HepG2 (cell line): ENCODE measurements around the gene DDX17. TPM values are rescaled to one million over a fixed set of nuclear protein-coding genes. Genes with fewer than 3 reads are reported as not detected.

Experiments
- ARNTL ChIP-seq: sonication (generic); formaldehyde crosslinking; IDR thresholded peaks from 2 replicates; pipeline ENCODE4 v1.4.0; 2020; ENCODE audit warnings: mild to moderate bottlenecking, missing genetic modification reagents
- ASH2L ChIP-seq: fragments of 300-600, 200-600 bp; sonication (generic); IDR thresholded peaks from 2 replicates; pipeline ENCODE4 v1.7.0; 2017; ENCODE audit warnings: low read depth, mild to moderate bottlenecking, moderate library complexity, mixed read lengths, low read length; ENCODE audit not compliant: insufficient read length
- ESRRA ChIP-seq: sonication (generic); formaldehyde crosslinking; IDR thresholded peaks from 2 replicates; pipeline ENCODE4 v1.5.1; 2020; ENCODE audit warnings: mild to moderate bottlenecking, low read depth, missing genetic modification reagents
- HCFC1 ChIP-seq: fragments of 150-350 bp; IDR thresholded peaks from 2 replicates; pipeline ENCODE4 v1.6.1; 2014; ENCODE audit warnings: low read depth, low read length
- ISL2 ChIP-seq: sonication (generic); formaldehyde crosslinking; IDR thresholded peaks from 2 replicates; pipeline ENCODE4 v1.5.0; 2020; ENCODE audit warnings: missing genetic modification reagents
- ISX ChIP-seq: sonication (generic); formaldehyde crosslinking; conservative IDR thresholded peaks from 2 replicates; pipeline ENCODE4 v1.5.0; 2020; ENCODE audit warnings: missing genetic modification reagents
- LCORL ChIP-seq, 2 experiments: fragments of 450-650 bp in 1 of 2; sonication (generic) in 1 of 2; formaldehyde crosslinking in 1 of 2; IDR thresholded peaks; 2 replicates each; pipeline versions ENCODE4 v1.5.0 to v1.6.1; 2017 to 2020; ENCODE audit warnings: antibody characterized with exemption in 1 of 2, missing genetic modification reagents in 1 of 2
- MXD4 ChIP-seq: IDR thresholded peaks from 2 replicates; pipeline ENCODE4 v1.6.1; 2016; ENCODE audit warnings: mild to moderate bottlenecking, missing biosample characterization, missing genetic modification reagents
- NR1H2 ChIP-seq: sonication (generic); formaldehyde crosslinking; IDR thresholded peaks from 2 replicates; pipeline ENCODE4 v1.8.1; 2022; ENCODE audit warnings: low read depth, missing genetic modification reagents, borderline replicate concordance
- SOX13 ChIP-seq, 3 experiments: fragments of 450-650 bp in 1 of 3; sonication (generic) in 1 of 3; formaldehyde crosslinking in 1 of 3; IDR thresholded peaks in 2 of 3; conservative IDR thresholded peaks in 1 of 3; 2 replicates each; pipeline versions ENCODE4 v1.5.0 to v1.6.1; 2016 to 2020; ENCODE audit warnings: antibody characterized with exemption in 1 of 3, mild to moderate bottlenecking in 1 of 3, missing compliant biosample characterization in 1 of 3, missing genetic modification reagents in 1 of 3, moderate library complexity in 1 of 3
- SRY ChIP-seq: sonication (generic); formaldehyde crosslinking; IDR thresholded peaks from 2 replicates; pipeline ENCODE4 v1.8.0; 2022; ENCODE audit warnings: mild to moderate bottlenecking, missing genetic modification reagents
- TEAD2 ChIP-seq: sonication (generic); formaldehyde crosslinking; IDR thresholded peaks from 2 replicates; pipeline ENCODE4 v1.9.0; 2021; ENCODE audit warnings: missing genetic modification reagents
- TIGD3 ChIP-seq: sonication (generic); formaldehyde crosslinking; IDR thresholded peaks from 2 replicates; pipeline ENCODE4 v1.5.1; 2020; ENCODE audit warnings: mild to moderate bottlenecking, missing genetic modification reagents, borderline replicate concordance
- YEATS2 ChIP-seq: sonication (generic); formaldehyde crosslinking; IDR thresholded peaks from 2 replicates; pipeline ENCODE4 v1.4.0; 2020; ENCODE audit warnings: missing genetic modification reagents, borderline replicate concordance
- ZFY ChIP-seq: sonication (generic); formaldehyde crosslinking; IDR thresholded peaks from 2 replicates; pipeline ENCODE4 v1.4.0; 2020; ENCODE audit warnings: missing genetic modification reagents
- ZNF337 ChIP-seq: sonication (generic); formaldehyde crosslinking; IDR thresholded peaks from 2 replicates; pipeline ENCODE4 v1.5.1; 2020; ENCODE audit warnings: missing genetic modification reagents, low read depth, mild to moderate bottlenecking, borderline replicate concordance
- ZNF605 ChIP-seq: sonication (generic); formaldehyde crosslinking; IDR thresholded peaks from 2 replicates; pipeline ENCODE4 v1.8.0; 2022; ENCODE audit warnings: mild to moderate bottlenecking, missing genetic modification reagents
- ZSCAN5A ChIP-seq: sonication (generic); formaldehyde crosslinking; IDR thresholded peaks from 2 replicates; pipeline ENCODE4 v1.8.0; 2022; ENCODE audit warnings: mild to moderate bottlenecking, missing genetic modification reagents, borderline replicate concordance
- polyA plus RNA-seq, 8 experiments: library from polyadenylated mRNA; depleted of rRNA in 3 of 8; stranded (reverse) in 7 of 8; unstranded in 1 of 8; fragments of >200 nt; fragmentation: Illumina TruSeq in 4 of 8; extraction: Trizol in 4 of 8; gene quantifications; 2 replicates each; pipeline versions ENCODE4 v1.2.1 to v1.2.3, GENCODE V29; 2011 to 2016; ENCODE audit warnings: low read depth in 4 of 8, missing spikeins in 1 of 8, mixed read lengths in 1 of 8; ENCODE audit not compliant: insufficient read depth in 1 of 8
- total RNA-seq, 5 experiments: library from RNA; depleted of rRNA; stranded (reverse); fragments of >200 nt; fragmentation: Illumina TruSeq; extraction: Trizol; gene quantifications; 2 replicates each; pipeline ENCODE4 v1.2.3, GENCODE V29; 2016; ENCODE audit warnings: low read depth in 1 of 5
- TF ChIP-seq, protein P1 (sequence below): sonication (generic); formaldehyde crosslinking; IDR thresholded peaks from 2 replicates; pipeline ENCODE4 v1.4.0; 2020; ENCODE audit warnings: low read depth, mild to moderate bottlenecking, missing genetic modification reagents
- TF ChIP-seq, protein P2 (sequence below): sonication (generic); formaldehyde crosslinking; IDR thresholded peaks from 2 replicates; pipeline ENCODE4 v1.4.0; 2020; ENCODE audit warnings: mild to moderate bottlenecking, low read depth, missing genetic modification reagents
- TF ChIP-seq, protein P3 (sequence below): sonication (generic); formaldehyde crosslinking; IDR thresholded peaks from 2 replicates; pipeline ENCODE4 v1.5.0; 2020; ENCODE audit warnings: mild to moderate bottlenecking, missing genetic modification reagents, borderline replicate concordance
- TF ChIP-seq, protein P4 (sequence below): sonication (generic); formaldehyde crosslinking; IDR thresholded peaks from 2 replicates; pipeline ENCODE4 v1.9.0; 2021; ENCODE audit warnings: missing genetic modification reagents, mild to moderate bottlenecking, borderline replicate concordance

Gene DDX17
- total and polyA plus RNA-seq, 2 of the 13 experiments (the other 11 are each of a cell fraction or from before 2014, with no cell fraction given), result 238 to 344 TPM

DNA sequence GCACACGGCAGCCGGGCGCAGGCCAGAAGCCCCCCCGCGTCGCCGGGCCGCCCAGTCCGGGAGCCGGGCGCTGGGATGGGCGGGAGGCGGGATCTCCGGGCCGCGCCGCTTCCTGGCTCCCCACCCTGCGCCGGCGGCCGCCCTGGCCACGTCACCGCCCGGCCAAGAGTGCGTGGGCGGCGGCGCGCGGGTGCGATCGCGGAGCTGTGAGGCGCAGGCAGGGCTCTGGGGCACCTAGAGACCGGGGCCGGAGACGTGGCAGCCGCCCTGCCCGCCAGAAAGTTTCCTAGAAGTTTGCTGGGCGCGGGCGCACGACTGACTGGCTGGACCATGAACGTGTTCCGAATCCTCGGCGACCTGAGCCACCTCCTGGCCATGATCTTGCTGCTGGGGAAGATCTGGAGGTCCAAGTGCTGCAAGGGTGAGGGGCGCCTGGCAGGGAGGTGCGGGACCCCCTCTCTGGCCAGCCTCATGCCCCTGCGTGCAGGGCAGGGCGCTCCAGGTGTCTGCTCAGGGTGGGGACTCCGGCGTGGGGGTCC lies 38.1 kb downstream of the DDX17 start, which contains the start of gene KDELR3 (continued):
- TF ChIP-seq, protein P1, sequence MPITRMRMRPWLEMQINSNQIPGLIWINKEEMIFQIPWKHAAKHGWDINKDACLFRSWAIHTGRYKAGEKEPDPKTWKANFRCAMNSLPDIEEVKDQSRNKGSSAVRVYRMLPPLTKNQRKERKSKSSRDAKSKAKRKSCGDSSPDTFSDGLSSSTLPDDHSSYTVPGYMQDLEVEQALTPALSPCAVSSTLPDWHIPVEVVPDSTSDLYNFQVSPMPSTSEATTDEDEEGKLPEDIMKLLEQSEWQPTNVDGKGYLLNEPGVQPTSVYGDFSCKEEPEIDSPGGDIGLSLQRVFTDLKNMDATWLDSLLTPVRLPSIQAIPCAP (CRISPR knock-in tag), result no peak
- TF ChIP-seq ZSCAN5A (CRISPR knock-in tag) (no peak), ARNTL (CRISPR knock-in tag) (no peak), NR1H2 (CRISPR knock-in tag) (no peak), ISX (CRISPR knock-in tag) (no peak), ZNF337 (CRISPR knock-in tag) (no peak), TEAD2 (no peak), ZFY (CRISPR knock-in tag) (no peak; the same call in none of the 2 replicates), SOX13 (IDR thresholded peaks at IDR 0.05) (no peak), SOX13 (CRISPR knock-in tag; conservative IDR thresholded peaks at IDR 0.05 in 1 of 2, IDR thresholded peaks at IDR 0.05 in 1 of 2) (no peak), ESRRA (no peak), MXD4 (CRISPR knock-in tag) (no peak), ASH2L (no peak), LCORL (IDR thresholded peaks at IDR 0.05) (no peak), LCORL (CRISPR knock-in tag; IDR thresholded peaks at IDR 0.05) (no peak), SRY (CRISPR knock-in tag) (peak; percentile 79), TIGD3 (CRISPR knock-in tag) (no peak), HCFC1 (no peak), YEATS2 (CRISPR knock-in tag) (no peak), ISL2 (CRISPR knock-in tag) (no peak), ZNF605 (CRISPR knock-in tag) (peak; percentile 37; the same call in 1 of the 2 replicates)
- TF ChIP-seq, protein P2, sequence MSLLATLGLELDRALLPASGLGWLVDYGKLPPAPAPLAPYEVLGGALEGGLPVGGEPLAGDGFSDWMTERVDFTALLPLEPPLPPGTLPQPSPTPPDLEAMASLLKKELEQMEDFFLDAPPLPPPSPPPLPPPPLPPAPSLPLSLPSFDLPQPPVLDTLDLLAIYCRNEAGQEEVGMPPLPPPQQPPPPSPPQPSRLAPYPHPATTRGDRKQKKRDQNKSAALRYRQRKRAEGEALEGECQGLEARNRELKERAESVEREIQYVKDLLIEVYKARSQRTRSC, result no peak
- TF ChIP-seq, protein P3, sequence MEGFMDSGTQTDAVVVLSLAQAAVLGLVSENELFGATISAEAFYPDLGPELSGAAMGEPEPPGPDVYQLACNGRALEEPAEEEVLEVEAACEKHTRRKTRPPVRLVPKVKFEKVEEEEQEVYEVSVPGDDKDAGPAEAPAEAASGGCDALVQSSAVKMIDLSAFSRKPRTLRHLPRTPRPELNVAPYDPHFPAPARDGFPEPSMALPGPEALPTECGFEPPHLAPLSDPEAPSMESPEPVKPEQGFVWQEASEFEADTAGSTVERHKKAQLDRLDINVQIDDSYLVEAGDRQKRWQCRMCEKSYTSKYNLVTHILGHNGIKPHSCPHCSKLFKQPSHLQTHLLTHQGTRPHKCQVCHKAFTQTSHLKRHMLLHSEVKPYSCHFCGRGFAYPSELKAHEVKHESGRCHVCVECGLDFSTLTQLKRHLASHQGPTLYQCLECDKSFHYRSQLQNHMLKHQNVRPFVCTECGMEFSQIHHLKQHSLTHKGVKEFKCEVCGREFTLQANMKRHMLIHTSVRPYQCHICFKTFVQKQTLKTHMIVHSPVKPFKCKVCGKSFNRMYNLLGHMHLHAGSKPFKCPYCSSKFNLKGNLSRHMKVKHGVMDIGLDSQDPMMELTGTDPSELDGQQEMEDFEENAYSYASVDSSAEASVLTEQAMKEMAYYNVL, result no peak
- TF ChIP-seq, protein P4, sequence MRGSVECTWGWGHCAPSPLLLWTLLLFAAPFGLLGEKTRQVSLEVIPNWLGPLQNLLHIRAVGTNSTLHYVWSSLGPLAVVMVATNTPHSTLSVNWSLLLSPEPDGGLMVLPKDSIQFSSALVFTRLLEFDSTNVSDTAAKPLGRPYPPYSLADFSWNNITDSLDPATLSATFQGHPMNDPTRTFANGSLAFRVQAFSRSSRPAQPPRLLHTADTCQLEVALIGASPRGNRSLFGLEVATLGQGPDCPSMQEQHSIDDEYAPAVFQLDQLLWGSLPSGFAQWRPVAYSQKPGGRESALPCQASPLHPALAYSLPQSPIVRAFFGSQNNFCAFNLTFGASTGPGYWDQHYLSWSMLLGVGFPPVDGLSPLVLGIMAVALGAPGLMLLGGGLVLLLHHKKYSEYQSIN (CRISPR knock-in tag), result no peak
